Heart left ventricle (tissue), 16 donors: ENCODE results near the gene RIMS4. TPM values are rescaled to one million over a fixed set of nuclear protein-coding genes. Genes with fewer than 3 reads are reported as not detected.

ENCODE experiments used
- ATAC-seq, 4 donors: fragments of 200-7000 bp; cut with Tn5 transposase; one replicate each; pipeline ENCODE4 v1.9.1; 2020 to 2022; ENCODE audit warnings: moderate library complexity in 4 of 4, mild to moderate bottlenecking in 3 of 4, moderate number of reproducible peaks in 1 of 4
- DNase-seq, 5 donors: peaks; one replicate each; pipeline ENCODE4 v3.0.0-alpha.2; 2020
- H3K27ac ChIP-seq, 12 donors: fragments of 200-600 bp; sonication (generic) in 4 of 12; one replicate each; pipeline versions ENCODE4 v1.5.0 to v1.8.0; 2016 to 2022; ENCODE audit warnings: mild to moderate bottlenecking in 2 of 12
- H3K27me3 ChIP-seq, 9 donors: fragments of 200-600 bp; sonication (generic) in 2 of 9; one replicate each; pipeline versions ENCODE4 v1.5.1 to v1.8.0; 2016 to 2022; ENCODE audit warnings: mild to moderate bottlenecking in 3 of 9
- H3K36me3 ChIP-seq, 9 donors: fragments of 200-600 bp; sonication (generic) in 2 of 9; one replicate each; pipeline versions ENCODE4 v1.5.0 to v1.8.0; 2018 to 2022; ENCODE audit warnings: mild to moderate bottlenecking in 2 of 9
- H3K4me1 ChIP-seq, 12 donors: fragments of 200-600 bp; sonication (generic) in 4 of 12; one replicate each; pipeline versions ENCODE4 v1.5.0 to v1.8.0; 2016 to 2022; ENCODE audit warnings: mild to moderate bottlenecking in 3 of 12
- H3K4me3 ChIP-seq, 12 donors: fragments of 200-600 bp; sonication (generic) in 4 of 12; one replicate each; pipeline versions ENCODE4 v1.5.0 to v1.8.0; 2017 to 2022; ENCODE audit warnings: mild to moderate bottlenecking in 9 of 12, moderate library complexity in 4 of 12
- H3K9me3 ChIP-seq, 12 donors: fragments of 200-600 bp; sonication (generic) in 4 of 12; one replicate each; pipeline versions ENCODE4 v1.5.0 to v1.8.0; 2016 to 2022; ENCODE audit warnings: mild to moderate bottlenecking in 1 of 12
- POLR2A ChIP-seq, 2 donors: fragments of 450-650 bp; IDR thresholded peaks; one replicate each; pipeline ENCODE4 v1.6.1; 2017; ENCODE audit warnings: antibody characterized with exemption in 2 of 2, mild to moderate bottlenecking in 2 of 2, moderate library complexity in 2 of 2
- whole genome bisulfite sequencing, 4 donors: extraction: QIAGEN DNeasy Blood & Tissue Kit in 2 of 4; methylation state at CpG; one replicate each; pipeline versions ENCODE4 v1.1.5 to v1.1.7; 2013 to 2018; 5-methylcytosine and 5-hydroxymethylcytosine counted together
- intact Hi-C, 10 donors: fragments of 100-400 bp; cut with DNase I; formaldehyde crosslinking; loops; one replicate each; pipeline versions ENCODE4 v1.11.1 to v1.14.2; 2022
- polyA plus RNA-seq, 2 donors: library from polyadenylated mRNA; stranded (reverse); fragments of 200-250 nt; gene quantifications; one replicate each; pipeline ENCODE4 v1.2.3, GENCODE V29; 2013
- total RNA-seq, 9 donors: library from RNA; depleted of rRNA in 2 of 9; stranded (reverse); fragments of >200 nt in 2 of 9; fragmentation: NEBNext Ultra II Directional in 3 of 9; extraction: Animal tissue kit (Norgen Biotek cat#: 25700) in 3 of 9; gene quantifications; one replicate each; pipeline versions ENCODE4 v1.1.0 to v1.2.4, GENCODE V29; 2016 to 2023
- TF ChIP-seq, protein P1 (sequence below), 12 donors: fragments of 200-600 bp; sonication (generic) in 4 of 12; IDR thresholded peaks; one replicate each; pipeline versions ENCODE4 v1.5.0 to v1.8.0; 2018 to 2022; ENCODE audit warnings: antibody characterized with exemption in 12 of 12, mild to moderate bottlenecking in 5 of 12
- donor health status: ischemic (EF 13 %, LVEDD 7.1; RV severe dilation, severe dysfunction).
- donor health status: healthy with polysubstance abuse.
- donor health status: DM: no; HTN: yes; CAD: no.
- donor health status: DM: no; HTN: no; CAD: no.
- donor health status: ischemic (EF 25% LVEDD 6.9; RV normal size, moderate dysfunction).
- donor health status: ischemic (EF 25% LVEDD 5.7; RV mildly dilated, moderate dysfunction).
- donor health status: healthy.
- donor health status: DM: yes; HTN: yes; CAD: no.
- donor health status: ischemic (EF 35%, LVEDD 5.7; RV mildly dilated, moderate dysfunction).
- donor health status: nonischemic (EF 11% LVEDD 7.7; RV severe dilation, severe dysfunction).
- donor health status: DM: yes; HTN: yes; CAD: no.
- donor health status: PGD.
- donor health status: ischemic (EF 29% LVEDD 5.4; RV normal size, mild dysfunction).
- donor health status: nonischemic (EF 23%, LVEDD 6.1; RV moderate dilation, normal function).

Gene RIMS4
- total and polyA plus RNA-seq, 11 donors, result 0.04 to 0.59 (median 0.11) TPM; not detected in 5

DNA sequence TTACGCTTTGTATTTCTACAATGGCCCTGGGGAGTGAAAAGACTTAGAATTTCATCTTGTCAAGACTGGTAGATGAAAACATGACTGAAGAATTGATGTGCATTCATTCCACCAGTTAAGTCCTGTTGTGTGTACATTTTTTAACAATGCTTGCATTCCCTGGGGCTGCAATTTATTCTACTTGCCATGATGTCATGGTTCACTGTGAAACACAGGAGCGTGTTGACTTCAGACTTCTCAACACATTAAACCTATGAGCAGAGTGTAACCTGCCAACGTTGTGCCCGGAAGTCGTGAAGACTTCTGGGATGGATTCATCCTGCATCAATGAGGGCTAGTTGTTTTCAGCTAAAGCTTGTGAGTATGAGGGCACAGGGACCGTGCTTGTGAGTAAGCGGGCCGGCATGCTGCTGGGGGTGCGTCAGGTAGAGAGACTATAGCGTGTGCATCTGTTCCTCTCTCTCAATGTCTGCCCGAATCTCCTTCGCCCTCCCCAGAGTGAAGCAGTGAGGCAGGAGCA lies 26.3 kb upstream of the RIMS4 start:
- no peak for DNase-seq
- TF ChIP-seq, protein P1, sequence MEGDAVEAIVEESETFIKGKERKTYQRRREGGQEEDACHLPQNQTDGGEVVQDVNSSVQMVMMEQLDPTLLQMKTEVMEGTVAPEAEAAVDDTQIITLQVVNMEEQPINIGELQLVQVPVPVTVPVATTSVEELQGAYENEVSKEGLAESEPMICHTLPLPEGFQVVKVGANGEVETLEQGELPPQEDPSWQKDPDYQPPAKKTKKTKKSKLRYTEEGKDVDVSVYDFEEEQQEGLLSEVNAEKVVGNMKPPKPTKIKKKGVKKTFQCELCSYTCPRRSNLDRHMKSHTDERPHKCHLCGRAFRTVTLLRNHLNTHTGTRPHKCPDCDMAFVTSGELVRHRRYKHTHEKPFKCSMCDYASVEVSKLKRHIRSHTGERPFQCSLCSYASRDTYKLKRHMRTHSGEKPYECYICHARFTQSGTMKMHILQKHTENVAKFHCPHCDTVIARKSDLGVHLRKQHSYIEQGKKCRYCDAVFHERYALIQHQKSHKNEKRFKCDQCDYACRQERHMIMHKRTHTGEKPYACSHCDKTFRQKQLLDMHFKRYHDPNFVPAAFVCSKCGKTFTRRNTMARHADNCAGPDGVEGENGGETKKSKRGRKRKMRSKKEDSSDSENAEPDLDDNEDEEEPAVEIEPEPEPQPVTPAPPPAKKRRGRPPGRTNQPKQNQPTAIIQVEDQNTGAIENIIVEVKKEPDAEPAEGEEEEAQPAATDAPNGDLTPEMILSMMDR (IDR thresholded peaks at IDR 0.05), result no peak
- TF ChIP-seq POLR2A (IDR thresholded peaks at IDR 0.05), result no peak
- Histone ChIP-seq H3K4me1 (no peaks in the 10 kb centered on the region), H3K9me3 (peaks cover 0 to 5% (median 0%) of the 10 kb centered on the region in 12 donors), H3K4me3 (no peak overlapping the region), H3K36me3 (no peaks in the 10 kb centered on the region), H3K27ac (no peak overlapping the region), H3K27me3 (peaks cover 0 to 37% (median 12%) of the 10 kb centered on the region in 9 donors)
- 89 to 91% (median 89%) methylated on average over 12 of the region's 12 CpGs for WGBS, 4 donors
- intact Hi-C loops, result no loop called here
- ATAC-seq, result no peak

GRCh38 chr20:44835661-44836221 lies 25.4 kb upstream of the RIMS4 start:
- no peaks in the 10 kb centered on the region for H3K4me1 ChIP-seq
- DNase-seq (no peak), ATAC-seq (no peak)
- H3K27ac ChIP-seq, result no peak overlapping the region
- H3K9me3 ChIP-seq, result peaks cover 0 to 7% (median 0%) of the 10 kb centered on the region in 12 donors
- intact Hi-C loops, result no loop called here
- 56 to 71% (median 67%) methylated on average over 7 of the region's 7 CpGs for WGBS, 4 donors
- H3K27me3 ChIP-seq, result peaks cover 0 to 35% (median 10%) of the 10 kb centered on the region in 9 donors
- TF ChIP-seq, protein P1 (IDR thresholded peaks at IDR 0.05), result no peak
- TF ChIP-seq POLR2A (IDR thresholded peaks at IDR 0.05), result no peak
- no peaks in the 10 kb centered on the region for H3K36me3 ChIP-seq
- H3K4me3 ChIP-seq, result no peak overlapping the region

DNA sequence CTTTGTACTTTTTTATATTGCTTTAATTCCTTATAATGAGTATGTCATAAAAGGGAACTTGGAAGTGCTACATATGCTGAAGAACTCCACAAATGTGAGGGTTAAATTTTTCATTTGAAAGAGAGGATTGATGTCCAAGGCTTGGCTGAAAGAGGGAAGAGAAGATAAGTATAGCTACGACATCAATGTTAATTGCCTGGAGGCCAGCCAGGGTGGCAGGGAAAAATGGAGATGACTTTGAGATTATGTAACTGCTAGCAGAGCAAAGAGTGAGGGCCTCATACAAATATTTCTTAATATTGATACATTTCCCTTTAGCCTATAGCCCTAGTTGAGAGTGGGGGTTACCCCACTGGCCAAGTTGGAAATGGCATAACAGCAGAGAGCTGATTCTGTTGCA lies 24.8 kb upstream of the RIMS4 start:
- Histone ChIP-seq H3K27me3 (peaks cover 0 to 35% (median 10%) of the 10 kb centered on the region in 9 donors), H3K9me3 (peaks cover 0 to 9% (median 0%) of the 10 kb centered on the region in 12 donors), H3K4me1 (no peaks in the 10 kb centered on the region), H3K27ac (no peak overlapping the region), H3K4me3 (no peak overlapping the region), H3K36me3 (no peaks in the 10 kb centered on the region)
- WGBS, 4 donors, result 15 to 24% (median 22%) methylated on average over 1 of the region's 1 CpG
- DNase-seq (no peak), ATAC-seq (no peak)
- TF ChIP-seq POLR2A (IDR thresholded peaks at IDR 0.05), result no peak
- TF ChIP-seq, protein P1 (IDR thresholded peaks at IDR 0.05), result no peak
- intact Hi-C loops, result no loop called here

DNA sequence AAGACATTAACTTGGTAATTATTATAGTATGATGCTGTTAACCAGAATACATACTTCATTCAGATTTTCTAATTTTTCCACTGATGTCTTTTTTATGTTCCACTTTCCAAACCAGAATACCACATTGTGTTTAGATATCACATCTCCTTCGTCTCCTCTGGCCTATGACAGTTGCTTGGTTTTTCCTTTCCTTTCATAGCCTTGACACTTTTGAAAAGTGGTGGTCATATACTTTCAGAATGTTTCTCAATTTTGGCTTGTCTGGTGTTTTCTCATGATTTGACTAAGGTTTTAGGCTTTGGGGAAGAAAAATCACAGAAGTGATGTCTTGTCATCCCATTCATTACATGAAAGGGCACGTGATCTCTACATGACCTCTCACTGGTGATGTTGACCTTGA lies 24.3 kb upstream of the RIMS4 start:
- no peak overlapping the region for H3K4me3 ChIP-seq
- peaks cover 0 to 38% (median 10%) of the 10 kb centered on the region in 9 donors for H3K27me3 ChIP-seq
- peaks cover 0 to 9% (median 0%) of the 10 kb centered on the region in 12 donors for H3K9me3 ChIP-seq
- ATAC-seq (no peak), DNase-seq (no peak)
- 70 to 76% (median 74%) methylated on average over 2 of the region's 2 CpGs for WGBS, 4 donors
- no peaks in the 10 kb centered on the region for H3K36me3 ChIP-seq
- intact Hi-C loops, result no loop called here
- H3K27ac ChIP-seq, result no peak overlapping the region
- TF ChIP-seq POLR2A (IDR thresholded peaks at IDR 0.05), result no peak
- TF ChIP-seq, protein P1 (IDR thresholded peaks at IDR 0.05), result no peak
- H3K4me1 ChIP-seq, result no peaks in the 10 kb centered on the region
